Right lobe of liver (tissue), 4 donors: ENCODE results near the gene SAP30BP.
"Not testable (repeated sequence)": the region's sequence is repeated elsewhere in the genome, so short reads cannot be mapped to it uniquely, and the experiment has no call there.

Experiments
- CTCF ChIP-seq, 4 donors: fragments of 200-600 bp in 3 of 4; fragments of 450-650 bp in 1 of 4; IDR thresholded peaks; one replicate each; pipeline versions ENCODE4 v1.5.1 to v1.8.0; 2016 to 2022; ENCODE audit warnings: antibody characterized with exemption in 4 of 4, mild to moderate bottlenecking in 2 of 4
- POLR2A ChIP-seq: fragments of 450-650 bp; IDR thresholded peaks from one replicate; pipeline ENCODE4 v1.6.1; 2017; ENCODE audit warnings: antibody characterized with exemption, mild to moderate bottlenecking
- donor health status: DM: no; HTN: no; CAD: no.
- donor health status: DM: no; HTN: no; CAD: no.
- donor health status: DM: no; HTN: yes; CAD: no.

GRCh38 chr17:75638039-75638438 lies 29.1 kb upstream of the SAP30BP start:
- TF ChIP-seq CTCF (IDR thresholded peaks at IDR 0.05); POLR2A: not testable (repeated sequence)
